DOHH2 (cell line): ENCODE results near the gene RFX4.

Experiments used
- EZH2phosphoT487 ChIP-seq: fragments of 200-600 bp; sonication (generic); IDR thresholded peaks from 2 replicates; pipeline ENCODE4 v1.6.1; 2017; ENCODE audit warnings: borderline replicate concordance, mild to moderate bottlenecking, antibody characterized with exemption, low read length, moderate library complexity, mixed read lengths
- TF ChIP-seq, protein P1 (sequence below): fragments of 200-600 bp; sonication (generic); IDR thresholded peaks from one replicate; pipeline ENCODE4 v1.5.1; 2014; ENCODE audit warnings: antibody characterized with exemption, mild to moderate bottlenecking, low read depth, low read length; ENCODE audit not compliant: poor library complexity, severe bottlenecking

- TF ChIP-seq, protein P1, sequence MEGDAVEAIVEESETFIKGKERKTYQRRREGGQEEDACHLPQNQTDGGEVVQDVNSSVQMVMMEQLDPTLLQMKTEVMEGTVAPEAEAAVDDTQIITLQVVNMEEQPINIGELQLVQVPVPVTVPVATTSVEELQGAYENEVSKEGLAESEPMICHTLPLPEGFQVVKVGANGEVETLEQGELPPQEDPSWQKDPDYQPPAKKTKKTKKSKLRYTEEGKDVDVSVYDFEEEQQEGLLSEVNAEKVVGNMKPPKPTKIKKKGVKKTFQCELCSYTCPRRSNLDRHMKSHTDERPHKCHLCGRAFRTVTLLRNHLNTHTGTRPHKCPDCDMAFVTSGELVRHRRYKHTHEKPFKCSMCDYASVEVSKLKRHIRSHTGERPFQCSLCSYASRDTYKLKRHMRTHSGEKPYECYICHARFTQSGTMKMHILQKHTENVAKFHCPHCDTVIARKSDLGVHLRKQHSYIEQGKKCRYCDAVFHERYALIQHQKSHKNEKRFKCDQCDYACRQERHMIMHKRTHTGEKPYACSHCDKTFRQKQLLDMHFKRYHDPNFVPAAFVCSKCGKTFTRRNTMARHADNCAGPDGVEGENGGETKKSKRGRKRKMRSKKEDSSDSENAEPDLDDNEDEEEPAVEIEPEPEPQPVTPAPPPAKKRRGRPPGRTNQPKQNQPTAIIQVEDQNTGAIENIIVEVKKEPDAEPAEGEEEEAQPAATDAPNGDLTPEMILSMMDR = no peak
- no peak for TF ChIP-seq EZH2phosphoT487
Measured at GRCh38 chr12:106696071-106696470, 113.3 kb downstream of the RFX4 start.
